IPS-20b (cell line): ENCODE results near the gene NCBP1.

Experiments
- H3K27ac ChIP-seq: one replicate; pipeline ENCODE4 v1.5.1; 2013; ENCODE audit warnings: low read length
- H3K27me3 ChIP-seq: 2 replicates; pipeline ENCODE4 v1.6.1; 2013; ENCODE audit warnings: mild to moderate bottlenecking, low read length, inconsistent platforms; ENCODE audit not compliant: insufficient read depth
- H3K36me3 ChIP-seq: 2 replicates; pipeline ENCODE4 v1.6.1; 2013; ENCODE audit warnings: low read depth, mild to moderate bottlenecking, inconsistent platforms, low read length, moderate library complexity; ENCODE audit not compliant: insufficient read depth
- H3K4me1 ChIP-seq: 2 replicates; pipeline ENCODE4 v1.6.1; 2013; ENCODE audit warnings: mild to moderate bottlenecking, control low read depth, inconsistent platforms, low read length, moderate library complexity; ENCODE audit not compliant: insufficient read depth
- H3K4me3 ChIP-seq: 2 replicates; pipeline ENCODE4 v1.5.1; 2013; ENCODE audit warnings: mild to moderate bottlenecking, low read length, inconsistent platforms
- H3K9ac ChIP-seq: 2 replicates; pipeline ENCODE4 v1.6.1; 2013; ENCODE audit warnings: low read depth, mild to moderate bottlenecking, inconsistent platforms, low read length, moderate library complexity
- H3K9me3 ChIP-seq: 2 replicates; pipeline ENCODE4 v1.6.1; 2013; ENCODE audit warnings: mild to moderate bottlenecking, low read depth, low read length, inconsistent platforms; ENCODE audit not compliant: insufficient read depth

Gene NCBP1

GRCh38 chr9:97704345-97704677, 70.7 kb downstream of the NCBP1 start:
- Histone ChIP-seq H3K4me3 (no peak overlapping the region), H3K4me1 (peaks cover 4% of the 10 kb centered on the region; the same call in 1 of the 2 replicates), H3K9me3 (no peaks in the 10 kb centered on the region), H3K27ac (no peak overlapping the region), H3K36me3 (no peaks in the 10 kb centered on the region), H3K9ac (no peak overlapping the region), H3K27me3 (no peaks in the 10 kb centered on the region)

DNA sequence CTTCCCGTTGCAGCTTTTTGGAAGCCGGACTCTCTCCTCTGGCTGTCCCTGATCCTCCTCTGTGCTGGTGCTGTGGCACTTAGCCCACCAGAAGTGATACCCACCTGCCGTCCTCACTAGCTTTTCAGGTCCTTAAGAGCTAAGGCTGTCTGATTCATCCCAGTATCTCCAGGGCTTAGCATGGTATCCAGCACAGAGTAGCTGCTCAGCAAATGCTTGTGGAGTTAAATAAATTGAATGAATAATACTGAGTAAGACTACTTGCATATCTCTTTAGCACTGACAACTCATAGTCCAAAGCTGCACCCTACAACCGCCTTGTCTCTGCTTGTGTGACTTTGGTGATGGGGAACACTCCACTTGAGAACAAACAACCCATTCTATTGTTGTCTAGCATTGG, 71.2 kb downstream of the NCBP1 start:
- H3K27ac ChIP-seq = no peak overlapping the region

GRCh38 chr9:97705354-97705950, 71.8 kb downstream of the NCBP1 start:
- Histone ChIP-seq H3K4me1 (peaks cover 4% of the 10 kb centered on the region; the same call in 1 of the 2 replicates), H3K27me3 (no peaks in the 10 kb centered on the region), H3K4me3 (no peak overlapping the region), H3K27ac (no peak overlapping the region), H3K36me3 (no peaks in the 10 kb centered on the region), H3K9ac (no peak overlapping the region), H3K9me3 (no peaks in the 10 kb centered on the region)

More for the DNA sequence above, 71.2 kb downstream of the NCBP1 start:
- H3K36me3 ChIP-seq = no peaks in the 10 kb centered on the region
- no peaks in the 10 kb centered on the region for H3K9me3 ChIP-seq
- H3K27me3 ChIP-seq = no peaks in the 10 kb centered on the region
- H3K9ac ChIP-seq = no peak overlapping the region
- H3K4me1 ChIP-seq = peaks cover 4% of the 10 kb centered on the region; the same call in 1 of the 2 replicates
- H3K4me3 ChIP-seq = no peak overlapping the region

GRCh38 chr9:97706246-97706645, 72.6 kb downstream of the NCBP1 start:
- Histone ChIP-seq H3K36me3 (no peaks in the 10 kb centered on the region), H3K9me3 (no peaks in the 10 kb centered on the region), H3K9ac (no peak overlapping the region), H3K27me3 (peaks cover 5% of the 10 kb centered on the region; the same call in 1 of the 2 replicates), H3K27ac (no peak overlapping the region), H3K4me1 (peaks cover 8% of the 10 kb centered on the region), H3K4me3 (no peak overlapping the region)

GRCh38 chr9:97710356-97711222, 77.0 kb downstream of the NCBP1 start:
- Histone ChIP-seq H3K27me3 (peaks cover 12% of the 10 kb centered on the region; the same call in 1 of the 2 replicates), H3K4me1 (peaks cover 19% of the 10 kb centered on the region), H3K36me3 (no peaks in the 10 kb centered on the region), H3K27ac (no peak overlapping the region), H3K9me3 (no peaks in the 10 kb centered on the region), H3K9ac (no peak overlapping the region), H3K4me3 (0 out of 2 replicates have a peak overlapping the region, but pooled peaks have one; percentile 42)

DNA sequence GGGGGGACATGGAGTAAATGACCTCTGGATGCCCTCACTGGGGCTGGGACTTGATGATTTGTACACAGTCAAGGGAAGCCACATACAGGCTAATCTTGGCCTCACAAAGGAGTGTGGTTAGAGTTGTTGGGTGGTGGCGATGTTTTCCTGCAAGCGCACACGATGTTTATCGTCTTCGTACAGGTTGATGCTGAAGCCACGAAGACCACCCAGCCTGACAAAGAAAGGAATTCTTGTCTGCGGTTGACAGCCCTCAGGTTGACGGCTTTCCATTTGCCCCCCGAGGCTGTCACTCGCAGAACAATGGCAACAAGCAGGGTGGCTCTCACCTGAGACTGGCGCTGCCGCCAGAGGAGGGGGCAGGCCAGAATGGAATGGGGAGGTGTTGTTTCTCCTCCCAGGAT, 77.6 kb downstream of the NCBP1 start:
- Histone ChIP-seq H3K36me3 (no peaks in the 10 kb centered on the region), H3K4me3 (peak overlapping the region; percentile 42), H3K9ac (no peak overlapping the region), H3K27me3 (peaks cover 12% of the 10 kb centered on the region; the same call in 1 of the 2 replicates), H3K4me1 (peaks cover 19% of the 10 kb centered on the region), H3K27ac (no peak overlapping the region), H3K9me3 (no peaks in the 10 kb centered on the region)

DNA sequence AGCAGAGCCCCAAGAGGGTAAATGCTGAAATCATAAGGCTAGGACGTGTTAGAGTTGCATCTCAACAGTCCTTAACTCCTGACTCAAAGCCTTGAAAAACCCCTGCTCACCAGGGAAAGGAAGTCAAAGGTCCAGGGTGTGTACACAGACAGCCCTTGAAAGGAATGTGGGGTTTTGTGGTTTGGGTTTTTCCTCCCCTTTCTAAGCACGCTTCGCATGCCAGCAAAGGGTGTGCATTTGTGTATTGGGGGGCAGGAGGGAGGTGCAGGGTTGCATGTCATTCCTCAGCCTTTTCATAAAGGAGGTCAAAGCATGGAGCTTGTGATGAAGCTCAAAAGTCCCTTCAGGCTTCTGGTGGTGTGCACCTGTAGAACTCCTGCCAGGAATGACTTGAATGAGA, 80.8 kb downstream of the NCBP1 start:
- Histone ChIP-seq H3K4me3 (no peak overlapping the region), H3K27me3 (peaks cover 12% of the 10 kb centered on the region; the same call in 1 of the 2 replicates), H3K36me3 (no peaks in the 10 kb centered on the region), H3K9me3 (no peaks in the 10 kb centered on the region), H3K9ac (no peak overlapping the region), H3K27ac (no peak overlapping the region), H3K4me1 (peaks cover 19% of the 10 kb centered on the region)

DNA sequence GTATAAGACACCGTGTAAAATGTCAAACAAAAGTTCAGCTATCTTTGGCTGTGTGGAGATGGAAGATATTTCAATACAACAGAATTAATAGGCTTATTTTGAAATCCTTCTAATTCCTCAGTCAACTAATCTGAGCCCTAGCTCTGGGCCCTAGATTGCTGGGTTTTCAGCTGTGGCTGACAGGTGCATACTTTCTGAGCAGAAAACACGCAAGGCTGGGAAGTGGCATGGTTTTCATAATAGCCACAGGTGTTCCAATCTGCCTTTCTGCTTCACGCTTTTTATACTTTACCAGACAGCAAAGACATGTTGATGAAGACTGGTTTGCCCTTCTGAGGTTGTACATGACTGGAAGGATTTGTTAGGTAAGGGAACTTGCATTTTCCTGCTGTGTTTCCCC, 84.2 kb downstream of the NCBP1 start:
- no peak overlapping the region for H3K4me3 ChIP-seq
- H3K27ac ChIP-seq = no peak overlapping the region

GRCh38 chr9:97721396-97721795, 87.8 kb downstream of the NCBP1 start:
- H3K27ac ChIP-seq = no peak overlapping the region
- no peaks in the 10 kb centered on the region for H3K36me3 ChIP-seq
- no peaks in the 10 kb centered on the region for H3K27me3 ChIP-seq
- H3K4me3 ChIP-seq = no peak overlapping the region
- H3K9ac ChIP-seq = no peak overlapping the region
- H3K4me1 ChIP-seq = no peaks in the 10 kb centered on the region
- H3K9me3 ChIP-seq = no peaks in the 10 kb centered on the region

More for the DNA sequence above, 84.2 kb downstream of the NCBP1 start:
- Histone ChIP-seq H3K36me3 (no peaks in the 10 kb centered on the region), H3K9me3 (no peaks in the 10 kb centered on the region), H3K4me1 (peaks cover 8% of the 10 kb centered on the region; the same call in 1 of the 2 replicates), H3K27me3 (no peaks in the 10 kb centered on the region), H3K9ac (no peak overlapping the region)

DNA sequence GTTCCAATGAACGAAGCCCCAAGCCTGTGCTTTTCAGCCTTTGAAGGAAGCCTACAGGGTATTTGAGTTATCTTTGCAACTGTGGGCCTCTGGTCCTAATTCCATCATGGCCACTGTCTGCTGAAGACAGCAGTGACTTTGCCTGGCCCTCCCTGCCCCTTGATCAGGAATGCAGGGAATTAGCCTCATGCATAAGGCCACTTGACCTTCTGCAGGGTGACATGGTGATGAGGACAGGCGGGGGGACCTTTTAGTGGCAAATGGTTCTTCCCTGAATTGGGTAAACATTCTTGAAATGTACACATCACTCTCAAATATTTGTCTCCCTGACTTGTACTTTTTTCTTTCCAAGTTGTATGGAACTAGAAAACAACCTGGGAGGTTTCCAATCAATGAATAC, 88.7 kb downstream of the NCBP1 start:
- H3K4me1 ChIP-seq = no peaks in the 10 kb centered on the region
- no peak overlapping the region for H3K4me3 ChIP-seq
- H3K27ac ChIP-seq = no peak overlapping the region
- H3K9ac ChIP-seq = no peak overlapping the region
- H3K36me3 ChIP-seq = no peaks in the 10 kb centered on the region
- H3K9me3 ChIP-seq = no peaks in the 10 kb centered on the region
- H3K27me3 ChIP-seq = no peaks in the 10 kb centered on the region
